ENCODE measurements around the gene ADAMTS15.

DNA sequence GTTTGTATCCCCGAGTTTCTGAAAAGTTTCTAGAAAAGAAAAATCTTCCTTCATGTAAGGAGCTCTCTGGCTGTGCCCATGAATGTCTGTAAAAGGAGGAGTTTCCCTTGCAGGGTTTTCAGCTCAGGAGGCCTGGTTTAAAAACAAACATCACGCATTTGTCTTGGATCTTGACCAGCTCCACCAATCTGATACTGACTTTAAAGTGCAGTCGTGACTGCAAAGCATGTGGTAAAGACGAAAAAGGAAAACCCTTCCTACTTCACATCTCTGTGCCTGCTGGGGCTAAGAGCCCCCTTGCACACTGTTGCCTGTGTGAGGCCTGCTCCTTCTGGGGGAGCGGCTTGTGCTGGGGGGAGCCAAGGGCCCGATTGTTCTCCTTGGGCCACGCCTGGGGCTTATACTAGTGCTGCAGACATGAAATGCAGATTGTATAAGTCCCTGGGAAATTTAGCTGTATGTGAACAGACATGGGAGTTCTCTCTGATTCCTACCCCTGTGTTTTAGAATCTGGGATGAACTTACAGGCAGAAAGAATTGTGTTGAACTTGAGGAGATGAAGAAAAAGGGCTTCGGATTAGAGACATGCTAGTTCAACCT, 62.1 kb downstream of the ADAMTS15 start:
- TF ChIP-seq POLR2AphosphoS5 (IDR thresholded peaks at IDR 0.05) = no peak
- TF ChIP-seq, protein P1, sequence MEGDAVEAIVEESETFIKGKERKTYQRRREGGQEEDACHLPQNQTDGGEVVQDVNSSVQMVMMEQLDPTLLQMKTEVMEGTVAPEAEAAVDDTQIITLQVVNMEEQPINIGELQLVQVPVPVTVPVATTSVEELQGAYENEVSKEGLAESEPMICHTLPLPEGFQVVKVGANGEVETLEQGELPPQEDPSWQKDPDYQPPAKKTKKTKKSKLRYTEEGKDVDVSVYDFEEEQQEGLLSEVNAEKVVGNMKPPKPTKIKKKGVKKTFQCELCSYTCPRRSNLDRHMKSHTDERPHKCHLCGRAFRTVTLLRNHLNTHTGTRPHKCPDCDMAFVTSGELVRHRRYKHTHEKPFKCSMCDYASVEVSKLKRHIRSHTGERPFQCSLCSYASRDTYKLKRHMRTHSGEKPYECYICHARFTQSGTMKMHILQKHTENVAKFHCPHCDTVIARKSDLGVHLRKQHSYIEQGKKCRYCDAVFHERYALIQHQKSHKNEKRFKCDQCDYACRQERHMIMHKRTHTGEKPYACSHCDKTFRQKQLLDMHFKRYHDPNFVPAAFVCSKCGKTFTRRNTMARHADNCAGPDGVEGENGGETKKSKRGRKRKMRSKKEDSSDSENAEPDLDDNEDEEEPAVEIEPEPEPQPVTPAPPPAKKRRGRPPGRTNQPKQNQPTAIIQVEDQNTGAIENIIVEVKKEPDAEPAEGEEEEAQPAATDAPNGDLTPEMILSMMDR (IDR thresholded peaks at IDR 0.05) = no peak
